Stomach (tissue), 9 donors: ENCODE results near the gene TTLL4. TPM values are rescaled to one million over a fixed set of nuclear protein-coding genes. Genes with fewer than 3 reads are reported as not detected.
"Not testable (repeated sequence)": the region's sequence is repeated elsewhere in the genome, so short reads cannot be mapped to it uniquely, and the experiment has no call there.

Experiments
- DNase-seq, 2 donors: peaks; one replicate each; pipeline versions ENCODE4 v3.0.0 to v3.0.0-alpha.2; 2013 to 2019
- H3K27ac ChIP-seq, 5 donors: fragments of 200-600 bp in 4 of 5; sonication (generic) in 4 of 5; one replicate each; pipeline ENCODE4 v1.5.1; 2013 to 2019; ENCODE audit warnings: mild to moderate bottlenecking in 1 of 5, moderate library complexity in 1 of 5
- H3K27me3 ChIP-seq, 3 donors: fragments of 200-600 bp; sonication (generic); one replicate each; pipeline ENCODE4 v1.5.1; 2017 to 2019; ENCODE audit warnings: mixed run types in 1 of 3
- H3K36me3 ChIP-seq, 4 donors: fragments of 200-600 bp; sonication (generic); 1 replicate in 3 of 4; 2 replicates in 1 of 4; pipeline ENCODE4 v1.5.1; 2016 to 2019
- H3K4me1 ChIP-seq, 4 donors: fragments of 200-600 bp; sonication (generic); one replicate each; pipeline ENCODE4 v1.5.1; 2016 to 2019
- H3K4me3 ChIP-seq, 4 donors: fragments of 200-600 bp; sonication (generic) in 3 of 4; one replicate each; pipeline ENCODE4 v1.5.1; 2016 to 2019; ENCODE audit warnings: mild to moderate bottlenecking in 1 of 4
- H3K9me3 ChIP-seq, 4 donors: fragments of 200-600 bp; sonication (generic); one replicate each; pipeline ENCODE4 v1.5.1; 2016 to 2019
- EP300 ChIP-seq: sonication (generic); formaldehyde crosslinking; IDR thresholded peaks from one replicate; pipeline ENCODE4 v1.6.1; 2017; ENCODE audit warnings: antibody characterized with exemption
- POLR2A ChIP-seq, 4 donors: fragments of 450-650 bp; IDR thresholded peaks; one replicate each; pipeline ENCODE4 v1.6.1; 2016; ENCODE audit warnings: antibody characterized with exemption in 4 of 4, control low read depth in 2 of 4, mild to moderate bottlenecking in 1 of 4, moderate library complexity in 1 of 4
- POLR2AphosphoS5 ChIP-seq, 3 donors: sonication (generic); formaldehyde crosslinking; IDR thresholded peaks; one replicate each; pipeline ENCODE4 v1.6.1; 2016; ENCODE audit warnings: antibody characterized with exemption in 3 of 3
- WGBS, 5 donors: extraction: QIAGEN DNeasy Blood & Tissue Kit in 3 of 5; methylation state at CpG; one replicate each; pipeline versions ENCODE4 v1.1.5 to v1.1.7; 2013 to 2018; 5-methylcytosine and 5-hydroxymethylcytosine counted together
- intact Hi-C: fragments of 100-400 bp; cut with DNase I; formaldehyde crosslinking; loops from one replicate; pipeline ENCODE4 v1.15.1; 2023; ENCODE audit warnings: low total_unique reads
- polyA plus RNA-seq, 3 donors: library from polyadenylated mRNA; stranded (reverse); fragments of 200-250 nt; gene quantifications; one replicate each; pipeline ENCODE4 v1.2.3, GENCODE V29; 2013
- total RNA-seq, 5 donors: library from RNA; depleted of rRNA; stranded (reverse); fragments of >200 nt; gene quantifications; one replicate each; pipeline versions ENCODE4 v1.1.0 to v1.2.3, GENCODE V29; 2014 to 2016
- TF ChIP-seq, protein P1 (sequence below), 7 experiments: fragments of 450-650 bp in 4 of 7; fragments of 200-600 bp in 3 of 7; sonication (generic) in 3 of 7; IDR thresholded peaks; one replicate each; pipeline ENCODE4 v1.5.1; 2016 to 2019; ENCODE audit warnings: antibody characterized with exemption in 7 of 7, control low read depth in 2 of 7, mild to moderate bottlenecking in 1 of 7
- donor health status: healthy with polysubstance abuse.
- donor health status: Bipolar disorder and iron deficiency.
- donor health status: healthy.

TTLL4 gene
- total and polyA plus RNA-seq, 8 donors = 8.8 to 139 (median 13.9) TPM

GRCh38 chr2:218679119-218679518 lies 31.5 kb upstream of the TTLL4 start:
- Histone ChIP-seq H3K4me1 (no peaks in the 10 kb centered on the region), H3K4me3 (no peak overlapping the region), H3K36me3 (peaks cover 9 to 86% (median 81%) of the 10 kb centered on the region in 4 donors), H3K27ac (no peak overlapping the region), H3K9me3 (no peaks in the 10 kb centered on the region), H3K27me3 (no peaks in the 10 kb centered on the region)
- DNase-seq = no peak
- 58 to 80% (median 68%) methylated on average over 4 of the region's 4 CpGs for WGBS, 5 donors
- intact Hi-C loops = no loop called here
- TF ChIP-seq EP300 (no peak), POLR2AphosphoS5 (IDR thresholded peaks at IDR 0.05) (no peak), POLR2A (IDR thresholded peaks at IDR 0.05) (no peak)
- TF ChIP-seq, protein P1, sequence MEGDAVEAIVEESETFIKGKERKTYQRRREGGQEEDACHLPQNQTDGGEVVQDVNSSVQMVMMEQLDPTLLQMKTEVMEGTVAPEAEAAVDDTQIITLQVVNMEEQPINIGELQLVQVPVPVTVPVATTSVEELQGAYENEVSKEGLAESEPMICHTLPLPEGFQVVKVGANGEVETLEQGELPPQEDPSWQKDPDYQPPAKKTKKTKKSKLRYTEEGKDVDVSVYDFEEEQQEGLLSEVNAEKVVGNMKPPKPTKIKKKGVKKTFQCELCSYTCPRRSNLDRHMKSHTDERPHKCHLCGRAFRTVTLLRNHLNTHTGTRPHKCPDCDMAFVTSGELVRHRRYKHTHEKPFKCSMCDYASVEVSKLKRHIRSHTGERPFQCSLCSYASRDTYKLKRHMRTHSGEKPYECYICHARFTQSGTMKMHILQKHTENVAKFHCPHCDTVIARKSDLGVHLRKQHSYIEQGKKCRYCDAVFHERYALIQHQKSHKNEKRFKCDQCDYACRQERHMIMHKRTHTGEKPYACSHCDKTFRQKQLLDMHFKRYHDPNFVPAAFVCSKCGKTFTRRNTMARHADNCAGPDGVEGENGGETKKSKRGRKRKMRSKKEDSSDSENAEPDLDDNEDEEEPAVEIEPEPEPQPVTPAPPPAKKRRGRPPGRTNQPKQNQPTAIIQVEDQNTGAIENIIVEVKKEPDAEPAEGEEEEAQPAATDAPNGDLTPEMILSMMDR (IDR thresholded peaks at IDR 0.05) = no peak

DNA sequence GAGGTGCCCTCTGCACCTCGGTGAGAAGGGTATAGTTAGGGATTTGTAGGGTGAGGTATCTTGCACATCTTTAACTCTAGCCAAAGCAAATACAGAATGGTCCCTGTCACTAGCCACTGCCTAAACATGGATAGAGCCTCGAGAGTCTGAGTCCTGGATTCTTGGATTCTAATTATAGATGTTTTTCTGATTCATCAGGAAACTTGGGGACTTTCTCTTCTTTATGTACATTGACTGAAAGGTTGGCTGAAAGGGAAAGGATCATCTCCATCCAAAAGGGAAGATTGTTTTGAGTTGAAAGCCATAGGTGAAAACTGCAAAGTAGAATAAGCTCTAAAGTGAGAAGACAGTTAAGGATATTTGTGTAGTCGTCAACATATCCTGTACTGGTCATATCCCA lies 30.6 kb upstream of the TTLL4 start:
- 83 to 91% (median 89%) methylated on average over 3 of the region's 3 CpGs for WGBS, 5 donors
- no peak overlapping the region for H3K27ac ChIP-seq
- intact Hi-C loops = no loop called here
- peaks cover 12 to 92% (median 86%) of the 10 kb centered on the region in 4 donors for H3K36me3 ChIP-seq
- DNase-seq = no peak
- no peak overlapping the region for H3K4me3 ChIP-seq
- no peaks in the 10 kb centered on the region for H3K9me3 ChIP-seq
- no peaks in the 10 kb centered on the region for H3K27me3 ChIP-seq
- TF ChIP-seq EP300 (no peak), POLR2A (IDR thresholded peaks at IDR 0.05) (no peak), POLR2AphosphoS5 (IDR thresholded peaks at IDR 0.05) (no peak)
- TF ChIP-seq, protein P1 (IDR thresholded peaks at IDR 0.05) = no peak
- H3K4me1 ChIP-seq = no peaks in the 10 kb centered on the region

DNA sequence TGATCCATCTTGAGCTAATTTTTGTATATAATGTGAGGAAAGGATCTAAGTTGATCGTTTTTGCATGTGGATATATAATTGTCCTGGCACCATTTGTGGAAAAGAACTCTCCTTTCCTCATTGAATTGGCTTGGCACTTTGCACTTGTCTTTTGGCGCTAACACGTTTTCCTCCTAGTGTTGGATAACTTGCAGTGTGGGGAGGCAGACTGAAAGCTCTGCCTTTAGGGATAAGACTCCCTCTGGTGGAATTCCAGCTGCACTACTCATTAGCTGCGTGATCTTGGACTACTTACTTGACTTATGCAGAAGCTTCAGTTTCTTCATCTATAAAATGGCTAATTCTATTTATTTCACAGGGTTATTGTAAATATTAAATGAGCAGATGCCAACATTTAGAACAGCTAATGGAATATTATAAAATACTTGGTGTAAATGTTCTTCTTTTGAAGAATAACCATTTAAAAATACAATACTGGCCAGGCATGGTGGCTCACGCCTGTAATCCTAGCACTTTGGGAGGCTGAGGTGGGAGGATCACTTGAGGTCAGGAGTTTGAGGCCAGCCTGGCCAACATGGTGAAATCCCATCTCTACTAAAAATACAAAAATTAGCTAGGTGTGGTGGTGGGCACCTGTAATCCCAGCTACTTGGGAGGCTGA lies 23.1 kb upstream of the TTLL4 start:
- H3K27ac ChIP-seq, intact Hi-C loops: not testable (repeated sequence)
- WGBS, 5 donors = 23 to 26% (median 24%) methylated on average over 5 of the region's 5 CpGs

DNA sequence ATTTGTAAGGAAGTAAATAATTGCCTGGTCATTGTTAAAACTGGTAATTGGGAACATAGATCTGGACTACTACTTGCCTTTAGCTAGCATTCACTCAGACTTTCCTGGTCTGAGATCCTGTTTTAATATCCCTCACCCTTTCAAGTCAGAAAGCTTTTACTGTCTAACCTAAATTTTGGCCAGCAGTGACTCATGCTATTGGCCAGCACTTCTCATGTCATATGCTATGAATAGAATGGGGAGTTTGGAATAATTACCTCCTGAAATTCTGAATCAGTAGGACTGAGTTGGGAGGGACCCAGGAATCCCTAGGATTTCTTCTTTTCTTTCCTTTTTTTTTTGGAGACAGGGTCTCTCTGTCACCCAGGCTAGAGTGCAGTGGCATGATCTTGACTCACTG lies 19.4 kb upstream of the TTLL4 start:
- Histone ChIP-seq H3K27ac (no peak overlapping the region), H3K9me3 (no peaks in the 10 kb centered on the region), H3K4me1 (peaks cover 0 to 7% (median 0%) of the 10 kb centered on the region in 4 donors), H3K36me3 (peaks cover 39 to 80% (median 73%) of the 10 kb centered on the region in 4 donors), H3K27me3 (no peaks in the 10 kb centered on the region), H3K4me3 (no peak overlapping the region)
- TF ChIP-seq, protein P1 (IDR thresholded peaks at IDR 0.05) = no peak
- no peak for TF ChIP-seq EP300
- TF ChIP-seq POLR2AphosphoS5 (IDR thresholded peaks at IDR 0.05) = no peak
- no peak for TF ChIP-seq POLR2A (IDR thresholded peaks at IDR 0.05)
- no peak for DNase-seq
- intact Hi-C loops = no loop called here

More for the DNA sequence above, 23.1 kb upstream of the TTLL4 start:
- peak; percentile 57 to 88 for DNase-seq
- H3K4me3 ChIP-seq, H3K9me3 ChIP-seq, H3K4me1 ChIP-seq, H3K27me3 ChIP-seq: not testable (repeated sequence)
- peaks cover 29 to 74% (median 69%) of the 10 kb centered on the region in 4 donors for H3K36me3 ChIP-seq
- TF ChIP-seq, protein P1 (IDR thresholded peaks at IDR 0.05) = peak in 5 of 7 experiments; percentile 72 to 80 (median 74)
- peak in 1 of 3 donors; percentile 54 for TF ChIP-seq POLR2AphosphoS5 (IDR thresholded peaks at IDR 0.05)
